ENCODE measurements around the gene SLFNL1.

The SLFNL1 gene

DNA sequence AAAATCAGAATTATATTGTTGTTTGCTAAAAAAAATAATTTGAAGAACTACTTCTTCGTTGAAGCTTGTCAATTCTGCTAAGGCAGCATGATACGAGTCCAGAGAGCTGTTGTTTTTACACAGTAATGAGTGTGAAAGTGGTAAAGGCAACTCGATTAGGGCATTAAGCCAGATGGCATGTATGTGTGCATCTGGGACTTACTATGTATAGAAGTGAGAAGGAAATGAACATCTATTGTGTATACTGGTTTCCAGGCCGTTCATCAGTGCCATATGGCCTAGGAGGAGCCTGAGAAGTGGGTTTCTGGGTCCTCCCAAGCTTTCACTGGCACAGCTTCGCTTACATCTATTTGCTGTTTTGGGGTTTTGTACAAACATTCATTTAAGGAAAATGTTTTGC is 36.4 kb downstream of the SLFNL1 start:
- no peaks in the 10 kb centered on the region for H3K9me3 Mint-ChIP-seq
- H3K27ac Mint-ChIP-seq = no peak overlapping the region
- H3K36me3 Mint-ChIP-seq = peaks cover 48% of the 10 kb centered on the region
- no peaks in the 10 kb centered on the region for H3K27me3 Mint-ChIP-seq
- H3K4me3 Mint-ChIP-seq = no peak overlapping the region
- no peak for ATAC-seq
- H3K4me1 Mint-ChIP-seq = peaks cover 20% of the 10 kb centered on the region

DNA sequence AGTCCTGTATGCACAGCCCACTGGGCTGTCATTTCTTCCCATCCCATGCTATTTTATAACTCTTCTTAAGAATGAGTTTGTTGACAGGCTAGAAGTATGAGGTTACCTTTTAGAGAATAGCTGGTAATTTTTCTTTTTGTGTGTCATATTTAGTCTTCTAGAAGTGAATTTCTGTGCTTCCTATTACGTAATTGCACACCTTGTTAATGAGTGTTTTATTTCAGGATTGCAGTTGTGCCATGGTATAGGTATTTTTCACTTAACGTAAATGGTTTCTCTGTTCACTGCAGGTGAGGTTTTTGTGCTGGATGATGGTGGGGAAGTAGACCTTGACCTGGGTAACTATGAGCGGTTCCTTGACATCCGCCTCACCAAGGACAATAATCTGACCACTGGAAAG is 37.0 kb downstream of the SLFNL1 start:
- Mint-ChIP-seq H3K27me3 (no peaks in the 10 kb centered on the region), H3K36me3 (peaks cover 43% of the 10 kb centered on the region), H3K27ac (no peak overlapping the region), H3K4me3 (no peak overlapping the region), H3K9me3 (no peaks in the 10 kb centered on the region), H3K4me1 (peaks cover 20% of the 10 kb centered on the region)
- ATAC-seq = no peak

DNA sequence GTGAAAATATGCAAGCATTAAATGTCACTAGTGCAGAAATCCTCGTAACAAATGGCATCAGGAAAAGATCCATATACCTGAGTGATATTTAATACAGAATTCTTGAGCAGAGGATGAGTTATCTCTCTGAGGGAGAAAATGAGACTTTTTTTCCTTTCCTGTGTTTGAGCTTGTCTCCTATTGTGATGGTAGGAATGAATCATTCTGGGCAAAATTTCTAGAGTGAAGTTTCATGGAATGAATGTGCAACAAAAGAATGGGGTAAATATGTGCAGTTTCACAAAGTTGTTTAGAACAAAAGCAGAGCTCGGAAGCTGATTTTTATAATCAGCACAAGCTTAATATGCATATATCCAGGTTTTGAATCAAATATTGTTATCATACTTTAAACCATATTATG is 37.5 kb downstream of the SLFNL1 start:
- no peaks in the 10 kb centered on the region for H3K9me3 Mint-ChIP-seq
- no peak overlapping the region for H3K4me3 Mint-ChIP-seq
- peaks cover 38% of the 10 kb centered on the region for H3K36me3 Mint-ChIP-seq

DNA sequence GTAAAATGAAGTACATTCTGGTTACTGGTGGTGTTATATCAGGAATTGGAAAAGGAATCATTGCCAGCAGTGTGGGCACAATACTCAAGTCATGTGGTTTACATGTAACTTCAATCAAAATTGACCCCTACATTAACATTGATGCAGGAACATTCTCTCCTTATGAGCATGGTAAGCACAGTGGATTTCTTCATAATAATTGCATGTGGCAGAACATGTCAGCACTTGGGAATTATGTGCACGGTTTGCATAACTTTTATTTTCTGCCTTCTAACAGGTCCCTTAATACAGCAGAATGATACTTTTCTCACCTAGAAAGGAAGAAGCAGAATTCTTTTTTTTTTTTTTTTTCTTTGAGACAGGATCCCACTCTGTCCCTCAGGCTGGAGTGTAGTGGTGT is 38.2 kb downstream of the SLFNL1 start:
- peaks cover 27% of the 10 kb centered on the region for H3K4me1 Mint-ChIP-seq
- H3K9me3 Mint-ChIP-seq = no peaks in the 10 kb centered on the region
- no peak overlapping the region for H3K27ac Mint-ChIP-seq
- H3K4me3 Mint-ChIP-seq = no peak overlapping the region
- ATAC-seq = no peak
- H3K27me3 Mint-ChIP-seq = no peaks in the 10 kb centered on the region
- peaks cover 30% of the 10 kb centered on the region for H3K36me3 Mint-ChIP-seq

More for the DNA sequence above, 37.5 kb downstream of the SLFNL1 start:
- H3K27me3 Mint-ChIP-seq = no peaks in the 10 kb centered on the region
- no peak overlapping the region for H3K27ac Mint-ChIP-seq
- peaks cover 21% of the 10 kb centered on the region for H3K4me1 Mint-ChIP-seq
- no peak for ATAC-seq

DNA sequence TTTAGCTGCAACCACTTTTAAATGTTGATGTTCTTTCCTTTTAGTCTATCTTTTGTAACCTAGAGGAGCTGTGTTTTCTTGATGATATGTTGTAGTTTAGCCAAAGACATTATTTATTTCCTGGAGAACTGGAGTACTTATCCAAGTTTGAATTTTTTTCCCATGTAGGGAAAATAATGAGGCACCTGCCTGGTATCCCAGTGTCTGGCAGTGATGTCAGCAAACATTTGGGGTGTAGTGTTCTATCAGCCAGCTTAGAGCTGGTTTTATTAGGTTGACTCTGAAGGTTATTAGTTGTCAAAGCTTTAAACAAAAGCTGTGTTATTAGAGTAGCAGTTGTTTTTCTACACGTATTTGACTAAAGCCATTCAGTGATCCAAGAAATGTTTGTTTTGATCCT is 38.8 kb downstream of the SLFNL1 start:
- no peak overlapping the region for H3K27ac Mint-ChIP-seq
- H3K4me1 Mint-ChIP-seq = peaks cover 27% of the 10 kb centered on the region
- no peaks in the 10 kb centered on the region for H3K27me3 Mint-ChIP-seq
- no peak for ATAC-seq
- no peaks in the 10 kb centered on the region for H3K9me3 Mint-ChIP-seq
- H3K4me3 Mint-ChIP-seq = no peak overlapping the region
- H3K36me3 Mint-ChIP-seq = peaks cover 27% of the 10 kb centered on the region

DNA sequence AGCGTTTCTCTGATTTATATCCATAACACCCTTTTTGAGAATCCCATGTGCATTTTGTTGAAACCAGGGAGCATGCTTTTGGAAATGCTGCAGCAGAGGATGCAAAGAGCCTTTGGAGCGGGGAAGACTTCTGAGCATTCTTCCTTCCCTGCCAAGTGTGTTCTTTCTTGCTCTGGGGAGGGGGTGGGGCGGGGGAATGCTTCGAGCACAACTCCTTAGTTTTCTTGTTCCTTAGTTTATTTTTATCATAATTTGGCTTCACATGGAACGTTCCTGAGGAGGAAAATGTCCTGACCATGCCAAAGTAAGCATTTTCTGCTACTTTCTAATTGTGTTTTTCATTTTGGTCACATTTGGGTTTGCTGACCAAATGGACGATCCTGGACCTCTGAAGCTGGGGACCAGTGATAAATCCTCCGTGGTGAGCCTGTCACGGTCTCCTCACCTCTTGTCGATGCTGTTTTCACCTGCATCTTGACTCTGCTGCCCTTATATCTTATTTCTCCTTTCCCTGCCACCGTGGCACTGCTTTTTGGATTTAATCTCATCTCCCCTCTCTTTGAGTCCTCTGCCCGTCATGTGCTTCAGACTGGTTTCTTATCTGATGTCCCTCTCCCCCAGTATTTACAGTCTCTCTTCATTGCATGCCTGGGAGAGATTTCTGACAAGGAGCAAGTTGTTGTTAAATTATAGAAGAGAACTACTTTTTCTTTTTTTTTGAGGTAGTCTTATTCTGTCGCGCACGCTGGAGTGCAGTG is 39.7 kb downstream of the SLFNL1 start:
- Mint-ChIP-seq H3K4me3 (no peak overlapping the region), H3K36me3 (peaks cover 21% of the 10 kb centered on the region), H3K27me3 (no peaks in the 10 kb centered on the region), H3K9me3 (no peaks in the 10 kb centered on the region), H3K27ac (no peak overlapping the region), H3K4me1 (peaks cover 27% of the 10 kb centered on the region)
- ATAC-seq = no peak

DNA sequence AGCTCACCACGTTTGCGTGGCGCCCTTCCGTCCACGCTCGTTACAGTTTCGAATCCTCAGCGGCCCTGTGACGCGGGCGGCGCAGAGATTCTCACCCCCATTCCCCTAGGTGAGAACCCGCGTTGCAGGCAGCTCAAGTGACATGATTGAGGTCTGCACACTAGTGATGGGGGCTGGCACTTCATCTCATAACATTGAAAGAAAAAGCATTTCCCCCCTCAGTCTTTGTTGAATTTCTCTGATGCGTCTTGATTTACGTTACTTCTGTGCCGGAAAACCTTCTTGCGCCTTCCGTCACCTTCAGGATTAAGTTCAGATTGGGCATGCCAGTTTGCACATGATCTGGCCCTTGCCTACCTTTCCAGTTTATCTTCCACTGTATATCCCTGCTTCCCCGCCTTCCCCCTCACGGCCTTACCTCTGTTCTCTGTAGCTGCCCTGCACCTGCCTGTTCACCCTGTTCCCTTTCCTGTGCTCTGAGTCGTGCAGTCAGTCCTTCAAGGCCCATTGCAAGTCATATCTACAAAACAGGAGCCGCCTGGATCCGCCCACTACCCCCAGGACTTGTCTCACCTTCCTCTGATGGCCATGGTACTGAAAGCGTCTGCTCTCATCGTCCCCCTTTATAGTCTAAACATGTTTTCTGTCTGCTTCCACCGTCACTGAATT is 40.9 kb downstream of the SLFNL1 start:
- H3K4me3 Mint-ChIP-seq = peak overlapping the region; percentile 84
- peaks cover 27% of the 10 kb centered on the region for H3K4me1 Mint-ChIP-seq
- no peaks in the 10 kb centered on the region for H3K27me3 Mint-ChIP-seq
- H3K27ac Mint-ChIP-seq = peak overlapping the region; percentile 82
- H3K9me3 Mint-ChIP-seq = no peaks in the 10 kb centered on the region
- H3K36me3 Mint-ChIP-seq = peaks cover 11% of the 10 kb centered on the region
- ATAC-seq = peak; percentile 18

DNA sequence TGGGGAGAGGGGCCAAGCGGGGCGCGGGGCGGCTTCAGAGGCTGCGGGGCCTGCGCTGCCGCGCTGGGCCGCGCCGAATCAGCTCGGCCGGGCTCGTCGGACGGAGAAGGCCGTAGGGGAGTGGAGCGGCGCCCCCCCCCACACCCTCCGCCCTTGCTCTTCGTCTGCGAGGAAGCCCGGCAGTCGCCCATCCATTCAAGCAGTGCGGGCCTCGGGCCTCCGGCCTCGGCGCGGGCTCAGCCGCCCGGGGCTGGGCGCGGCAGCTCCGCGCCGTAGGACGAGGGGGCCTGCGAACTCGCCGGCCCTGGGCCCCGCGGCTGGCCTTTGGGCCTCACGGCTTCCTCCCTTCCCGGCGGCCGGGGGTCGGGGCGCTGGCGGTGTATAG is 41.5 kb downstream of the SLFNL1 start:
- H3K4me1 Mint-ChIP-seq = peaks cover 27% of the 10 kb centered on the region
- H3K27ac Mint-ChIP-seq = peak overlapping the region; percentile 82
- H3K27me3 Mint-ChIP-seq = no peaks in the 10 kb centered on the region
- ATAC-seq = peak; percentile 58
- H3K36me3 Mint-ChIP-seq = peaks cover 6% of the 10 kb centered on the region
- peak overlapping the region; percentile 84 for H3K4me3 Mint-ChIP-seq
- no peaks in the 10 kb centered on the region for H3K9me3 Mint-ChIP-seq

DNA sequence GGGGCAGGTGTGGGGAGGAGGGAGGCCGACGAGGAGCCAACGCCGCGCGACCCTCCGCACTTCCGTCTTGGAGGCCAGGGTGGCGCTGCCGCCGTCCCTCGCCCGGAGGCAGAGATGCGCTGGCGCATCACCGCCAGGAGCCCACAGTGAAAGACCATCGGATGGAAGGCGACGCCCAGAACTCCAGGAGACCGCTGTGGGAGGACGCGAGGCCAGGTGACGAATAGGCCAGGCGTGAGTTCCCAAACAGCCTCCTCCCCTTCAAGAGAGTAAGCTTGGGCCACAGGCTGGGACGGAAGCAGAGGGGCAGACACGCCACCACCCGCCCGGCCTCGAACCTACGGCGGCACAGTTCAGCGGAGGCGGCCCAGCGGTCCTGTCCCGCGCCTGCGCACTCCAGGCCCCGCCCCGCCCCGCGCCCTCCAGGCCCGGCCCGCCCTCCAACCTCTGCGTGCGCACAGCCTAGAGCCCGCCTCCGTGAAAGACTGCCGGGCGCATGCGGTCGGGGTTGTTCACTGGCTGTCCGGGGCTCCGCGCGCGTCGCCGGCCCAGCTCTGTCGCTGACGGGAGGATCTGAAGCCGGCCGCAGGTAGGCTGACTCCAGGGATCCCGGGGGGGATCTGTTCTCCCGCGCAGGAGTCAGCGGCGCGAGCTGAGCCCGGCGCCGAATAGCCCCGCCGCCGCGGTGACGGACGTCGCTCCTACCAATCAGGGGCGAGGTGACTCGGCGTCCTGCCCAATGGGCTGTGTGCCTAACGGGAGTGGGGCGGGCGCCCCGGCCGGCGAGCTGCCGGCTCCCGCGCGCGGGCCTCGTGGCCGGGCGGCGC is 42.1 kb downstream of the SLFNL1 start, which contains the start of gene CTPS1:
TSS of gene CTPS1 (plus strand) at position 456 of the 827 bp plus-strand sequence. CDS start 3,595 bp downstream, outside the sequence.
- Mint-ChIP-seq H3K27me3 (no peaks in the 10 kb centered on the region), H3K9me3 (no peaks in the 10 kb centered on the region), H3K4me3 (peak within 1 kb of the TSS; percentile 90), H3K4me1 (peaks cover 27% of the 10 kb centered on the region), H3K27ac (peak within 1 kb of the TSS; percentile 82), H3K36me3 (peaks cover 6% of the 10 kb centered on the region)
- peak; percentile 95 for ATAC-seq

DNA sequence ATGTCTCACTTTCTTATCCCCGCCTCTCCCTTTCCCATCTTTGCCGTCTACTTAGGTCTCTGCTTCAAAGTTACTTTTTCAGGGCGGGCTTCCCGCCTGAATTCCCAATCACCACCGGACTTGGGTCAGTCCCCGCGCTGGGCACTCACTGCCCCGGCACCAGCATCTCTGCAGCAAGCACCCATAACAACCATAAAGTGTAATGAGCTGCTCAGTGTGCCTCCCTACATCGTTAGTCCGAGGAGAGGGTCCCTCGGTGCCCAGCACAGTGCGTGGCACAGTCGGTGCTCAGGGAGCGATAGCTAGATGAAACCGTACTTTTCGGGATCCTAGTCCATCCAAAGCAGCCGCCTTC is 42.7 kb downstream of the SLFNL1 start:
- H3K36me3 Mint-ChIP-seq = peaks cover 6% of the 10 kb centered on the region
- no peak for ATAC-seq
- no peaks in the 10 kb centered on the region for H3K27me3 Mint-ChIP-seq

DNA sequence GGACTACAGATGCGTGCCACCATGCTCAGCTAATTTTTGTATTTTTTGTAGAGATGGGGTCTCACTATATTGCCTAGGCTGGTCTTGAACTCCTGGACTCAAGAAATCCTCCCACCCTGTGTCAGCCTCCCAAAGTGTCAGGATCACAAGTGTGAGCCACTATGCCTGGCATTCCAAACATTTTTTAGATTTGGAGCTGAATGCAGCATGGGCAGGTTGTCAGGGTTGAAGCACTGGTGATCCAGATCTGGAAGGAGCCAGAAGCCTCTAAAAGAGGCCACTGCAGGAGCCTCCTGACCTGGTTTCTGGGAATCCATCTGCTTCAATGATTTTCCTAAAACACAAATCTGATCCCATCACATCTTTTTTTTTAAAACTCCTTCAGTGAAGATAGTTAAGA is 43.8 kb downstream of the SLFNL1 start:
- ATAC-seq = no peak
- Mint-ChIP-seq H3K4me1 (peaks cover 37% of the 10 kb centered on the region), H3K9me3 (no peaks in the 10 kb centered on the region), H3K4me3 (no peak overlapping the region), H3K27ac (no peak overlapping the region), H3K27me3 (no peaks in the 10 kb centered on the region), H3K36me3 (peaks cover 6% of the 10 kb centered on the region)

More for the DNA sequence above, 42.7 kb downstream of the SLFNL1 start:
- Mint-ChIP-seq H3K9me3 (no peaks in the 10 kb centered on the region), H3K4me3 (peak overlapping the region; percentile 90), H3K27ac (peak overlapping the region; percentile 82), H3K4me1 (peaks cover 33% of the 10 kb centered on the region)

DNA sequence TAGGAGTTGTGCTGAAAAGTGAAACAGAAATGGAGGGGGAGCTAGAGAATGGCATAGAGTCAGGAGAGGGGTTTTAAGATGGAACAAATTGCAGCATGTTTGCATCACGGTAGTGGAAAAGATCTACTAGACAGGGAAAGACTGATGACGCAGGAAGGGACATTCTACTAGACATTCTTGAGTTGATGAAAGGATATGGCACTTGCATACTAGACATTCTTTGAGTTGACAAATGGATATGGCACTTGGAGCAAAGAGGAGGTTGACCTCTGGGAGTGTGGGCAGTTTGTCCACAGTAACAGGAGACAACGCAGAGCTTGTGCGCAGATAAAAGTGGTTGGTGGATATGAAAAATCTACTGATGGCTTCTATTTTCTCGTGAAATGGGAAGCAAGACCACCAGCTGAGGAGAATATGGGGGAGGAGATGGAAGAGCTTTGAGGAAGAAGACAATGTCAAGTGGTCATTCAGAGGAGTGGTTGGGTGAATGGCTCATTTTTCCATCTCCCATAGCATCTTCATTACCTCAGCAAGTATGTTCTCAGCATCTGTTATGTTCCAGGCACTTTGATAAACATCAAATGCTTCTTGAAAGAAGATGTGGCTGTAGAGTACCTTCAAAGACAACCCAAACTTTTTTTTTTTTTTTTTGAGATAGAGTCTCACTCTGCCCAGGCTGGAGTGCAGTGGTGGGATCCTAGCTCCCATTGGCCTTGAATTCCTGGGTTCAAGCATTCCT is 44.4 kb downstream of the SLFNL1 start:
- Mint-ChIP-seq H3K27ac (no peak overlapping the region), H3K9me3 (no peaks in the 10 kb centered on the region), H3K27me3 (no peaks in the 10 kb centered on the region), H3K4me1 (peaks cover 33% of the 10 kb centered on the region), H3K4me3 (no peak overlapping the region), H3K36me3 (peaks cover 3% of the 10 kb centered on the region)
- ATAC-seq = no peak

DNA sequence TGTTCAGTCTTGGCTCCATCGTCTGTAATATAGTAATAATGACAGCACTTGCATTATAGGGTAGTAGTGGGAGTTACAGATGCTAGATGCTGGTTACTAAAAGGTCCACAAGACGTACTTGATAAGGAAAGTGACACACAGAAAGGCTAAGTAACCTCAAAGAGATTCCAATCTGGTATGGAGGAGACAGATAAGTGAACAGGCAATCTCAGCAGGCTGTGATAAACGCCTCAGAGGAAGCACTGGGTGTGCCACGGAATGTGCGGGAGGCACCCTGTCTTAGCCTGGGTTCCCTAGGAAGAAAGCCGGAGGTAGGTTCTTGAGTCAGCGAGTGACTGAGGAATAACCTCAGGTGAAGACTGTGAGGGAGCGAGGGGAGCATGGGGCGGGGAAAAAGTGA is 46.6 kb downstream of the SLFNL1 start:
- no peak overlapping the region for H3K27ac Mint-ChIP-seq
- no peaks in the 10 kb centered on the region for H3K36me3 Mint-ChIP-seq
- no peaks in the 10 kb centered on the region for H3K27me3 Mint-ChIP-seq
- no peak overlapping the region for H3K4me3 Mint-ChIP-seq
- no peaks in the 10 kb centered on the region for H3K9me3 Mint-ChIP-seq
- no peak for ATAC-seq
- peaks cover 16% of the 10 kb centered on the region for H3K4me1 Mint-ChIP-seq

DNA sequence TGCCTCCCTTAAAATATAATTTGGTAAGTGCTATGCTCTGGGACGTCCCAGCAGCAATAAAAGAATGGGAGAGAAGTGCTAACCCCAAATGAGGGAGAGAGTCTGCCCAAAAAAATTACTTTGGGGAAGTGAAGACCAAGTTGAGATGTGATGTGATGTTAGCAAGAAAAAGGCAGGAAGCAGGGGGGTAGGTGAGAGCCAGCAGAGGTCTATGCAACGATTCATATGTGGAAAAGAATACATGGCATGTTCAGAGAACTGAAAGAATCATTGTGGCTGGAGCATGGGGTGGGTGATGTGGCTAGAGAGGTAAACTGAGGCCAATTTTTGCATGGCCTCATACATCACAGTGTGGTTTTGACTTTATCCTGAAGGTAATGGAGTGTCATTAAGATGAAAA is 47.6 kb downstream of the SLFNL1 start:
- Mint-ChIP-seq H3K9me3 (no peaks in the 10 kb centered on the region), H3K27me3 (no peaks in the 10 kb centered on the region), H3K36me3 (no peaks in the 10 kb centered on the region), H3K27ac (no peak overlapping the region), H3K4me3 (no peak overlapping the region), H3K4me1 (peaks cover 14% of the 10 kb centered on the region)
- ATAC-seq = peak; percentile 64

DNA sequence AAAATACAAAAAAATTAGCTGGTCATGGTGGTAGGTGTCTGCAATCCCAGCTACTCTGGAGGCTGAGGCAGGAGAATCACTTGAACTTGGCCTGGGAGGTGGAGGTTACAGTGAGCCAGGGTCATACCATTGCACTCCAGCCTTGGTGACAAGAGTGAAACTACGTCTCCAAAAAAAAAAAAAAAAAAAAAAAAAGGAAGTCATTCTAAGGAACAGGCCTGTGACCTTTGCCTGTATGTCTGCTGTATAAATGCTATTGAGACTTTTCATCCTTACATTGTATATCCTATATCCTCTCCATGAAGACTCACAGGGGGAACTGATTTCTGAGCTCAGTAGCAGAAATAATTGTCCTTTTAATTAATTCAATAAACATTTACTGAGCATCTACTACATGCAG is 49.6 kb downstream of the SLFNL1 start:
- Mint-ChIP-seq H3K27me3 (no peaks in the 10 kb centered on the region), H3K4me1 (peaks cover 16% of the 10 kb centered on the region), H3K27ac (no peak overlapping the region), H3K36me3 (no peaks in the 10 kb centered on the region), H3K9me3 (no peaks in the 10 kb centered on the region), H3K4me3 (no peak overlapping the region)
- ATAC-seq = no peak

Measured in stimulated activated memory B cell treated with anti-CD40 and anti-IgM and Interleukin-4, amounts not matched to agents 10 μg/mL and 1 μg/mL and 100 μg/mL, for 72 hours (primary cell).